Left lobe of liver (tissue), 2 donors: ENCODE results near the gene KLF7. TPM values are rescaled to one million over a fixed set of nuclear protein-coding genes. Genes with fewer than 3 reads are reported as not detected.

Experiments used
- ATAC-seq: fragments of 200-7000 bp; cut with Tn5 transposase; one replicate; pipeline ENCODE4 v1.9.1; 2020; ENCODE audit warnings: mild to moderate bottlenecking, moderate library complexity
- DNase-seq: peaks from one replicate; pipeline ENCODE4 v3.0.0-alpha.2; 2020; ENCODE audit warnings: low spot score
- total RNA-seq: library from RNA; stranded (reverse); gene quantifications from one replicate; pipeline ENCODE4 v1.2.1, GENCODE V29; 2021
- donor health status: DM: no; HTN: no; CAD: no; lungs with moderate emphysema.
- donor health status: DM: no; HTN: yes; CAD: no.

KLF7 gene
- total RNA-seq: 9.7 TPM

- DNase-seq: peak; percentile 56
- ATAC-seq: peak; percentile 26
Observed at GRCh38 chr2:207165121-207166038, at the start of gene KLF7. Gene KLF7, minus strand, starts transcription at chr2:207165948. Its CDS starts 380 bp downstream, at chr2:207165568.

- DNase-seq (no peak), ATAC-seq (no peak)
Observed at GRCh38 chr2:207215308-207215707, 49.6 kb upstream of the KLF7 start.

DNA sequence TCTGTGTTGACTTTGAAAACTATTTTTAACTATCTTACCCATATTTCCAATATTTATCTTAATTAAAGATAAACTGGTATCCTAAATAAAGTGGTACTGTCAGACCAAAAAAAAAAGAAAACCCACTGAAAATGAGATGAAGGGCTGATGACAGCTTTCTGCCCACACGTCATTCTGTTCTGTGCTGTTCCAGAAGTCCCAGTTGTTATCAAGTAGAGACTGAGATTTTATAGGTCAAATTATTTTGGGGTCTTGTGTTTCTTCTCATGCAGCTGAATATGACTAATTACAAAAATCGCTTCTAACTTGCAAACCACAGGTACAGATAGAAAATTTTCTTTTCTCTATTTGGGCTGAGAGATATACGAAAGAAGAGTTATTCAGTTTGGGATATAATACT is 48.7 kb upstream of the KLF7 start:
- no peak for DNase-seq
- ATAC-seq: no peak

DNA sequence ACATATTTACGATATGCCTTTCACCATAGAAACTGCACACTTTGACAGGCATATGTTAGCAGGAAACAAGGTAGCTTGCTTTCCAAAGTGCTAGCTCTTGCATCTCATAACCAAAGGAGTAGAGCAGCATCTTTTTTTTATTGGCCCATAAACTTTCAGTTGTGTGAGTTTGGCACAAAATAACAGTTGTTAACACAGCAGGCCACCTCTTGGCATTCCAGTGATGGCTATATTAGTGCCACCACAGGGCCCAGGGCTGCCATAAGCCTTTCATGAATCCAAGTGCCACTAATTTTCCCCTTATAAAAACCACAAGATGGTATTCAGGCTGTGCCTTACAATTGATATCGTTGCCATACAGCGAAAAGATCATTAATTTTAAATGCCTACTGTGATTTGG is 40.3 kb upstream of the KLF7 start:
- DNase-seq: no peak
- ATAC-seq: no peak

- no peak for ATAC-seq
Observed at GRCh38 chr2:207205173-207205957, 39.6 kb upstream of the KLF7 start.

GRCh38 chr2:207203056-207203455 is 37.3 kb upstream of the KLF7 start:
- DNase-seq (no peak), ATAC-seq (no peak)

More at GRCh38 chr2:207205173-207205957, 39.6 kb upstream of the KLF7 start:
- DNase-seq: no peak

- DNase-seq (no peak), ATAC-seq (peak; percentile 48)
Observed at GRCh38 chr2:207202645-207203044, 36.9 kb upstream of the KLF7 start.

DNA sequence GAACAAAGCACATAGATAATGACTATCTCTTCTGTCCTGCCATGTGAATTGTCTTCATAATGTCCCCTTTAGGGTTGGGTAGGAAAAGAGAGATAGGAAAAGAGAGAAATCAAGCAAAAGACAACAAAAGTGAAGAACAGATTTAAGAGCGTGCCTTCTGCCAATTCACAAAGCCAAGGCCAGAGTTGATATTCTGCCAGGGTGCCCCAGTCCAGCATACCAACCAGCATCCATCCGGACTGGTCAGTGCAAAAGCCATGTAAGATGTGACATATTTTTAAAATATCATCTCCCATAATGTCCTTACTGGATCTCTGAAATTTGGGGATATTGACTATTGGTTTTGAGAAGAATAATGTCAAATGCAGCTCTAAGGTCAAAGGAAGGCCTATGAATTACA is 35.7 kb upstream of the KLF7 start:
- DNase-seq (no peak), ATAC-seq (no peak)

GRCh38 chr2:207200136-207200535 is 34.4 kb upstream of the KLF7 start:
- no peak for ATAC-seq
- DNase-seq: no peak

GRCh38 chr2:207194028-207194427 is 28.3 kb upstream of the KLF7 start:
- no peak for ATAC-seq
- DNase-seq: no peak

DNA sequence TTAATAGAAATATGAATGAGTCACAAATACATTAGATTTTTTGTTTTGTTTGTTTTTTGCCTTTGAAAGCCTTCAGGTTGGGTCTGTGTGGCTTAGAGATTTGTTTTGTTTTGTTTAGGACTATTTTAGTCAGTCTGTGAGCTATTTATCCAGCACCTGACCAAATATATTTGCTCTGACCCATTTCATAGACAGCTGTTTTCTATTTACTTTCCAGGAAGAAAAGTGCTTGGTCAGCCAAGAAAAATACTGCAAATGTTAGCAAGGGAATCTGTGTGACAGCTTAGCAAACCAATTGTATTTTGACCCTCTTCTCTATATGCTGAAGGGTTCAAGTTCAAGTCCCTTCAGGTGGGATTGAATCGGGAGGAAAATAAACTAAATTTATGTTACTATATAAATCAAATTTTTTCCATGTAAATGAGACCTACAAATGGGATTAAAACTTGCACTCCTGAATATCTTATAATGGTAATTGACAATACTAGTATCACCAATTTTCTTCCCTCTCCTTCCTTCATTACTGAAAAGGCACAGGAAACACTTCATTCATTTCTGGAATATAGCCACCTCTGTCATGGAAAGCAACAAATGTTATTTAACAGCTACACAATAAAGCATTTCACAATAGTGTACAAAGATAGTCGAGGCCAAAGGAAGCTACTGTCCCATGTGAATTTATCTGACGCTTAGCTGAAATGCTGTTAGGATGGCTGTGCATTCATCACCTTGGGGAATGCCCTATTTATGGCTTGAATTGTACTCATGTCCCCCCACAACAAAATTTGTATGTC is 23.1 kb upstream of the KLF7 start:
- DNase-seq (no peak), ATAC-seq (peak; percentile 91)

DNA sequence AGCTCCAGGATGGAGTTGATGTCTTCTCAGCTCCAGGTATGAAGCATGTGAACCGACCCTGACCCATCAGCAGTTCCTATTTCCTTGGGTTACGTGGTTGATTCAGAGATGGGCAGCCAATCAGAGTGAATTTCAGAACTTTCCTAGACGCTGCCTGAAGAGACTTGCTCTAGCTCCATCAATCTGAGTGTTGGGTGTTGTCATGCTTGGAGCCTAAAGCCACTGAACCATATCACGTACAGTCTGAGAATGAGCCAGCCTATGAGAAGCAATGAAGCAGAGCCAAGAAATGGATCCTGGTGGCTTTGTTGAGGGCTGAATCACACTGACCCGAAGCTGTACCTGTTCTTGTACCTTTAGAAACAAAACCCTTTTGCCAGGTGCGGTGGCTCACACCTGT is 19.6 kb upstream of the KLF7 start:
- no peak for ATAC-seq
- no peak for DNase-seq

GRCh38 chr2:207184768-207185167 is 19.0 kb upstream of the KLF7 start:
- no peak for ATAC-seq
- no peak for DNase-seq

- no peak for ATAC-seq
- no peak for DNase-seq
Observed at GRCh38 chr2:207184348-207184747, 18.6 kb upstream of the KLF7 start.

DNA sequence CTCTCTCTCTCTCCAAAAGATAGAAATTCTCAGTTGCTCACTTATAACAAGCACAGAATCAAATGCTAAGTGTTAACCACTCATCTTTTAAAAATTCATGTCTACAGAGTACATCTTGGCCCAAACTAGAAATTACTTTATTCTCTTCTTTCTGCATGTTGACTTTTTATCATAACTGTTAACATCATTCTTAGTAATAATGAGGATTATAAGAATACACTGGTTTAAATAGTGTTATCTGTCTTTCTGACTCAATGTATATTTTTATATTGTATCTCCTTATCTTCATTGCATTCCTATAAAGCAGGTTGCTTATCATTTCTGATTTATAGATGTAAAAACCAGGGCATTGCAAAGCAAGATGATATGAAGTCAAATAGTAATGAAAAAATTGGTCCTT is 17.8 kb upstream of the KLF7 start:
- ATAC-seq (no peak), DNase-seq (no peak)

- ATAC-seq: no peak
- no peak for DNase-seq
Observed at GRCh38 chr2:207182911-207183310, 17.2 kb upstream of the KLF7 start.

- DNase-seq: no peak
Observed at GRCh38 chr2:207181526-207182274, 16.0 kb upstream of the KLF7 start.

DNA sequence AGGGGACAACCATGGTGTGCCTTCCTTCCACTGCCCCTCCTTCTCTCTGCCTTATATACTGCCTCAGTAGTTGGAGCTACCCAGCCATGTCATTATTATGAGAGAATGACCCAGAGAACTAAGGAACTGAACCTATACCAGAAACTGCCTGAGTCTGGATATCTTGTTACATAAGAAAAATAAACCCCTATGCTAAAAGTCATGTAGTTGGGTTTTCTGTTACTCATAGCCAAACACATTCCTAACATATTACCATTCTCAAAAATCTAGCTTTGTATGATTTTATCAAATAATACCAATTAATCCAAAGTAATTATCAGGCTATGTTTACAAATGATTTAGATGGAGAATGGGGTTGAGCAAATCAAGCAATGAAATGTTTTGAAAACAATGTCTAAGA is 15.0 kb upstream of the KLF7 start:
- ATAC-seq (no peak), DNase-seq (no peak)

More at GRCh38 chr2:207181526-207182274, 16.0 kb upstream of the KLF7 start:
- ATAC-seq: no peak

DNA sequence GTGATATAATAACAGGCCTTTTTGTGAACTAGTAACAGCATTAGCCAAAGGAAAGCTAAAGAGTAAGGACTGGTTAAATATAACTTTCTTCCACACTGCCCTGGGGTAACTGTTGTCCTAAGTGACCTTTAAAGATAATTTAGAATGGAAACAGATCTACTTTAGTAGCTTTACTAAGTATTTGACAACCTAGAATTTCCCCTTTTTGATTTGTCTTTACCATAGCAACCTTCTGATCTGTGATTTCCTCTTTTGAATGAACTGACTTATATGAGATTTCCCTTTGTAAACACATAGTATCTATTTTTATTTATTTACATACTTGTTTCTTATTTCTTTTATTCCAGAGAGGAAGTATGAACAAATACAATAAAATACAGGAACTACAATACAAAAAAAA is 10.5 kb upstream of the KLF7 start:
- DNase-seq (no peak), ATAC-seq (no peak)

GRCh38 chr2:207173641-207174040 is 7.9 kb upstream of the KLF7 start:
- DNase-seq: no peak
- ATAC-seq: no peak
